ENCODE data around the gene ANXA6.
A peak's percentile ranks its signal among the peaks of the same experiment; 100 is the strongest.

Gene ANXA6

GRCh38 chr5:151159649-151160373, 2.2 kb upstream of the ANXA6 start:
- H3K4me1 ChIP-seq (ENCODE audit: control insufficient read depth, insufficient read depth, low read length), result peaks cover 18% of the 10 kb centered on the region
- no peaks in the 10 kb centered on the region for H3K27me3 ChIP-seq (ENCODE audit: control insufficient read depth, insufficient read depth, low read length)
- no peak overlapping the region for H3K4me3 ChIP-seq (ENCODE audit: low read depth, low read length)
- H3K9me3 ChIP-seq (ENCODE audit: control insufficient read depth, insufficient read depth, low read length), result no peaks in the 10 kb centered on the region
- no peaks in the 10 kb centered on the region for H3K36me3 ChIP-seq (ENCODE audit: control insufficient read depth, insufficient read depth, low read length)
- no peak overlapping the region for H3K9ac ChIP-seq (ENCODE audit: low read depth, low read length)

- Histone ChIP-seq H3K9ac (ENCODE audit: low read depth, low read length) (no peak overlapping the region), H3K27me3 (ENCODE audit: control insufficient read depth, insufficient read depth, low read length) (no peaks in the 10 kb centered on the region), H3K36me3 (ENCODE audit: control insufficient read depth, insufficient read depth, low read length) (no peaks in the 10 kb centered on the region), H3K4me1 (ENCODE audit: control insufficient read depth, insufficient read depth, low read length) (peaks cover 19% of the 10 kb centered on the region), H3K9me3 (ENCODE audit: control insufficient read depth, insufficient read depth, low read length) (no peaks in the 10 kb centered on the region), H3K4me3 (ENCODE audit: low read depth, low read length) (peak overlapping the region; percentile 72)
Measured at GRCh38 chr5:151158287-151158661, 695 bp upstream of the ANXA6 start.

GRCh38 chr5:151156507-151157420, 815 bp downstream of the ANXA6 start:
- Histone ChIP-seq H3K9ac (ENCODE audit: low read depth, low read length) (peak overlapping the region; percentile 74), H3K4me3 (ENCODE audit: low read depth, low read length) (peak overlapping the region; percentile 72), H3K27me3 (ENCODE audit: control insufficient read depth, insufficient read depth, low read length) (no peaks in the 10 kb centered on the region), H3K4me1 (ENCODE audit: control insufficient read depth, insufficient read depth, low read length) (peaks cover 19% of the 10 kb centered on the region), H3K9me3 (ENCODE audit: control insufficient read depth, insufficient read depth, low read length) (no peaks in the 10 kb centered on the region), H3K36me3 (ENCODE audit: control insufficient read depth, insufficient read depth, low read length) (no peaks in the 10 kb centered on the region)

GRCh38 chr5:151155775-151156506, 1.6 kb downstream of the ANXA6 start:
- H3K4me1 ChIP-seq (ENCODE audit: control insufficient read depth, insufficient read depth, low read length), result peaks cover 19% of the 10 kb centered on the region
- peak overlapping the region; percentile 72 for H3K4me3 ChIP-seq (ENCODE audit: low read depth, low read length)

GRCh38 chr5:151154931-151155774, 2.4 kb downstream of the ANXA6 start:
- no peak overlapping the region for H3K9ac ChIP-seq (ENCODE audit: low read depth, low read length)
- no peaks in the 10 kb centered on the region for H3K27me3 ChIP-seq (ENCODE audit: control insufficient read depth, insufficient read depth, low read length)
- no peak overlapping the region for H3K4me3 ChIP-seq (ENCODE audit: low read depth, low read length)
- H3K9me3 ChIP-seq (ENCODE audit: control insufficient read depth, insufficient read depth, low read length), result no peaks in the 10 kb centered on the region
- H3K36me3 ChIP-seq (ENCODE audit: control insufficient read depth, insufficient read depth, low read length), result no peaks in the 10 kb centered on the region
- peaks cover 19% of the 10 kb centered on the region for H3K4me1 ChIP-seq (ENCODE audit: control insufficient read depth, insufficient read depth, low read length)

More at GRCh38 chr5:151155775-151156506, 1.6 kb downstream of the ANXA6 start:
- Histone ChIP-seq H3K27me3 (ENCODE audit: control insufficient read depth, insufficient read depth, low read length) (no peaks in the 10 kb centered on the region), H3K9me3 (ENCODE audit: control insufficient read depth, insufficient read depth, low read length) (no peaks in the 10 kb centered on the region), H3K9ac (ENCODE audit: low read depth, low read length) (no peak overlapping the region), H3K36me3 (ENCODE audit: control insufficient read depth, insufficient read depth, low read length) (no peaks in the 10 kb centered on the region)

GRCh38 chr5:151153766-151154272, 3.8 kb downstream of the ANXA6 start:
- no peaks in the 10 kb centered on the region for H3K27me3 ChIP-seq (ENCODE audit: control insufficient read depth, insufficient read depth, low read length)
- peaks cover 19% of the 10 kb centered on the region for H3K4me1 ChIP-seq (ENCODE audit: control insufficient read depth, insufficient read depth, low read length)
- no peaks in the 10 kb centered on the region for H3K36me3 ChIP-seq (ENCODE audit: control insufficient read depth, insufficient read depth, low read length)
- H3K4me3 ChIP-seq (ENCODE audit: low read depth, low read length), result no peak overlapping the region
- H3K9me3 ChIP-seq (ENCODE audit: control insufficient read depth, insufficient read depth, low read length), result no peaks in the 10 kb centered on the region
- H3K9ac ChIP-seq (ENCODE audit: low read depth, low read length), result no peak overlapping the region

GRCh38 chr5:151153300-151153699, 4.3 kb downstream of the ANXA6 start:
- Histone ChIP-seq H3K27me3 (ENCODE audit: control insufficient read depth, insufficient read depth, low read length) (no peaks in the 10 kb centered on the region), H3K9ac (ENCODE audit: low read depth, low read length) (no peak overlapping the region), H3K36me3 (ENCODE audit: control insufficient read depth, insufficient read depth, low read length) (no peaks in the 10 kb centered on the region), H3K4me3 (ENCODE audit: low read depth, low read length) (no peak overlapping the region), H3K4me1 (ENCODE audit: control insufficient read depth, insufficient read depth, low read length) (peaks cover 15% of the 10 kb centered on the region), H3K9me3 (ENCODE audit: control insufficient read depth, insufficient read depth, low read length) (no peaks in the 10 kb centered on the region)

GRCh38 chr5:151151793-151152192, 5.8 kb downstream of the ANXA6 start:
- no peaks in the 10 kb centered on the region for H3K27me3 ChIP-seq (ENCODE audit: control insufficient read depth, insufficient read depth, low read length)
- H3K4me3 ChIP-seq (ENCODE audit: low read depth, low read length), result no peak overlapping the region
- no peaks in the 10 kb centered on the region for H3K36me3 ChIP-seq (ENCODE audit: control insufficient read depth, insufficient read depth, low read length)
- H3K9ac ChIP-seq (ENCODE audit: low read depth, low read length), result no peak overlapping the region
- H3K9me3 ChIP-seq (ENCODE audit: control insufficient read depth, insufficient read depth, low read length), result no peaks in the 10 kb centered on the region
- peaks cover 13% of the 10 kb centered on the region for H3K4me1 ChIP-seq (ENCODE audit: control insufficient read depth, insufficient read depth, low read length)

- no peak overlapping the region for H3K9ac ChIP-seq (ENCODE audit: low read depth, low read length)
- peaks cover 3% of the 10 kb centered on the region for H3K36me3 ChIP-seq (ENCODE audit: control insufficient read depth, insufficient read depth, low read length)
- no peak overlapping the region for H3K4me3 ChIP-seq (ENCODE audit: low read depth, low read length)
- H3K9me3 ChIP-seq (ENCODE audit: control insufficient read depth, insufficient read depth, low read length), result no peaks in the 10 kb centered on the region
- no peaks in the 10 kb centered on the region for H3K27me3 ChIP-seq (ENCODE audit: control insufficient read depth, insufficient read depth, low read length)
- peaks cover 9% of the 10 kb centered on the region for H3K4me1 ChIP-seq (ENCODE audit: control insufficient read depth, insufficient read depth, low read length)
Measured at GRCh38 chr5:151151263-151151660, 6.3 kb downstream of the ANXA6 start.

- Histone ChIP-seq H3K9me3 (ENCODE audit: control insufficient read depth, insufficient read depth, low read length) (no peaks in the 10 kb centered on the region), H3K4me3 (ENCODE audit: low read depth, low read length) (no peak overlapping the region), H3K9ac (ENCODE audit: low read depth, low read length) (no peak overlapping the region), H3K36me3 (ENCODE audit: control insufficient read depth, insufficient read depth, low read length) (peaks cover 3% of the 10 kb centered on the region), H3K27me3 (ENCODE audit: control insufficient read depth, insufficient read depth, low read length) (no peaks in the 10 kb centered on the region), H3K4me1 (ENCODE audit: control insufficient read depth, insufficient read depth, low read length) (peaks cover 5% of the 10 kb centered on the region)
Measured at GRCh38 chr5:151150471-151151262, 6.9 kb downstream of the ANXA6 start.
